Tibial nerve (tissue), 3 donors: Measurements from ENCODE around the gene UBASH3B.

Experiments used
- CTCF ChIP-seq, 5 experiments: fragments of 200-600 bp in 3 of 5; fragments of 450-650 bp in 2 of 5; sonication (generic) in 3 of 5; IDR thresholded peaks; one replicate each; pipeline ENCODE4 v1.5.1; 2016 to 2019; ENCODE audit warnings: antibody characterized with exemption in 5 of 5, mild to moderate bottlenecking in 3 of 5, moderate library complexity in 2 of 5
- POLR2A ChIP-seq, 2 donors: fragments of 450-650 bp; IDR thresholded peaks; one replicate each; pipeline ENCODE4 v1.6.1; 2017; ENCODE audit warnings: antibody characterized with exemption in 2 of 2, mild to moderate bottlenecking in 2 of 2, moderate library complexity in 2 of 2

- TF ChIP-seq POLR2A (IDR thresholded peaks at IDR 0.05) (no peak), CTCF (IDR thresholded peaks at IDR 0.05) (peak; percentile 85 to 94 (median 91))
Measured at GRCh38 chr11:122781378-122782195, 126.1 kb downstream of the UBASH3B start.
